ENCODE data around the gene ANAPC2.

ANAPC2 gene, protein sequence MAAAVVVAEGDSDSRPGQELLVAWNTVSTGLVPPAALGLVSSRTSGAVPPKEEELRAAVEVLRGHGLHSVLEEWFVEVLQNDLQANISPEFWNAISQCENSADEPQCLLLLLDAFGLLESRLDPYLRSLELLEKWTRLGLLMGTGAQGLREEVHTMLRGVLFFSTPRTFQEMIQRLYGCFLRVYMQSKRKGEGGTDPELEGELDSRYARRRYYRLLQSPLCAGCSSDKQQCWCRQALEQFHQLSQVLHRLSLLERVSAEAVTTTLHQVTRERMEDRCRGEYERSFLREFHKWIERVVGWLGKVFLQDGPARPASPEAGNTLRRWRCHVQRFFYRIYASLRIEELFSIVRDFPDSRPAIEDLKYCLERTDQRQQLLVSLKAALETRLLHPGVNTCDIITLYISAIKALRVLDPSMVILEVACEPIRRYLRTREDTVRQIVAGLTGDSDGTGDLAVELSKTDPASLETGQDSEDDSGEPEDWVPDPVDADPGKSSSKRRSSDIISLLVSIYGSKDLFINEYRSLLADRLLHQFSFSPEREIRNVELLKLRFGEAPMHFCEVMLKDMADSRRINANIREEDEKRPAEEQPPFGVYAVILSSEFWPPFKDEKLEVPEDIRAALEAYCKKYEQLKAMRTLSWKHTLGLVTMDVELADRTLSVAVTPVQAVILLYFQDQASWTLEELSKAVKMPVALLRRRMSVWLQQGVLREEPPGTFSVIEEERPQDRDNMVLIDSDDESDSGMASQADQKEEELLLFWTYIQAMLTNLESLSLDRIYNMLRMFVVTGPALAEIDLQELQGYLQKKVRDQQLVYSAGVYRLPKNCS

DNA sequence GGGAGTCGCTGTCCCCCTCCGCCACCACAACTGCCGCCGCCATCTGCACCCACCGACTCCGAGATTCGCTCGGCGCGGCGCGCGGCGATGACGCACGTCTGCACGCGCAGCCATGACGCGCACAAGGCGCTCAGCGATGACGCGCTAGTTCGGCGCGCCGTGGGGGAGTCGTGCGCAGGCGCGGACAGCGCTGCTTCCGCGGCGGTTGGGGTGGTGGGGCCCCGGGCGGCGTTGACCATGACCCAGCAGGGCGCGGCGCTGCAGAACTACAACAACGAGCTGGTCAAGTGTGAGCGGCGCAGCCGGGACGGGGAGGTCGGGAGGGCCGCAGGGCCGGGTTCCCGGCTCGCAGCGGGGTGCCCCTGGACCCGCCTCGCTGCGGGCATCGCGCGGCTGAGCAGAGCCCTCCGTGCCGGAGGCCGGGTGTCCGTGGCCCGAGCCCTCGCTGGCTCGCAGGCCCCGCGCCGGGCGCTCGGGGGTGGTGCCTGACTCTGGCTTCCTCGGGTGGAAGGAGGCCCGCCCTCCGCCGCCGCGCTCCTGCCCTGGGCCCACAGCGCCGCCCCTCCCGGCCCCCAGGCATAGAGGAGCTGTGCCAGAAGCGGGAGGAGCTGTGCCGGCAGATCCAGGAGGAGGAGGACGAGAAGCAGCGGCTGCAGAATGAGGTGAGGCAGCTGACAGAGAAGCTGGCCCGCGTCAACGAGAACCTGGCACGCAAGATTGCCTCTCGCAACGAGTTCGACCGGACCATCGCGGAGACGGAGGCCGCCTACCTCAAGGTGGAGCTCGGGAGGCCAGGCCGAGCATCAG, at the start of gene ANAPC2, which contains the start of gene SSNA1:
TSS of gene ANAPC2 (minus strand) at position 71 of the 807 bp plus-strand sequence. CDS start at position 43, 28 bp downstream.
TSS of gene SSNA1 (plus strand) at position 187 of the 807 bp plus-strand sequence. CDS start at position 238, 51 bp downstream.
- peak; percentile 94 for DNase-seq

- no peak for DNase-seq
These were observed 48.6 kb upstream of the ANAPC2 start for GRCh38 chr9:137236936-137237421.

DNA sequence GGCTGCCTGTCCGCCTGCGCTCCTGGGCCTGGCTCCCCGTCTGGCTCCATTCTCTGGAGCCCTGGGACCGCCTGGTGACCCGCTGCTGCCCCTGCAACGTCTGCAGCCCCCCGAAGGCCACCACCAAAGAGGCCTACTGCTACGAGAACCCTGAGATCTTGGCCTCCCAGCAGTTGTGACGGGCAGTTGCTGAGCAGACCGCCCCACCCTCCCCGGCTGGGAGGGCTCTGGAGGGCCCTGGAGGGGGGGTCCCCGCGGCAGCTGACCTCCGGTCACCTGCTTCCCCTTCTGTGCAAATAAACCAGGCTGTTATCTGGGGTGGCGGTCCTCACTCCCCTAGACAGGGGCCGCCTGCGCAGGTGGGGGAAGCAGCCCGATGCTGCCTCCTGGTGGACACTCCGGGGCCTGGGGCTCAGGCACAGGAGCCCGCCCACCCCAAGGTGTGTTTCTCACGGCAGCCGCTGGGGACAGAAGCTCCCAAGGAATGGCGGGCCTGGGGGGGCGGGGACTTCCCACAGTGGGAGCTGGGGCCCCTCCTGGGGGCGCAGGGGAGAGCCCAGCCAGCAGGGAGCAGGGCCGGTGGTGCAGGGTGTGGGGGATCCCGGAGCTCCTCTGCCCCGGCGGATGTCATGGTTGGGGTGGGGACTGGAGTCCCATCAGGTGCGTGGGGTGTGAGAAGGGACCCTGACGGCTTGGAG, 48.0 kb upstream of the ANAPC2 start:
- peak; percentile 85 for DNase-seq

DNA sequence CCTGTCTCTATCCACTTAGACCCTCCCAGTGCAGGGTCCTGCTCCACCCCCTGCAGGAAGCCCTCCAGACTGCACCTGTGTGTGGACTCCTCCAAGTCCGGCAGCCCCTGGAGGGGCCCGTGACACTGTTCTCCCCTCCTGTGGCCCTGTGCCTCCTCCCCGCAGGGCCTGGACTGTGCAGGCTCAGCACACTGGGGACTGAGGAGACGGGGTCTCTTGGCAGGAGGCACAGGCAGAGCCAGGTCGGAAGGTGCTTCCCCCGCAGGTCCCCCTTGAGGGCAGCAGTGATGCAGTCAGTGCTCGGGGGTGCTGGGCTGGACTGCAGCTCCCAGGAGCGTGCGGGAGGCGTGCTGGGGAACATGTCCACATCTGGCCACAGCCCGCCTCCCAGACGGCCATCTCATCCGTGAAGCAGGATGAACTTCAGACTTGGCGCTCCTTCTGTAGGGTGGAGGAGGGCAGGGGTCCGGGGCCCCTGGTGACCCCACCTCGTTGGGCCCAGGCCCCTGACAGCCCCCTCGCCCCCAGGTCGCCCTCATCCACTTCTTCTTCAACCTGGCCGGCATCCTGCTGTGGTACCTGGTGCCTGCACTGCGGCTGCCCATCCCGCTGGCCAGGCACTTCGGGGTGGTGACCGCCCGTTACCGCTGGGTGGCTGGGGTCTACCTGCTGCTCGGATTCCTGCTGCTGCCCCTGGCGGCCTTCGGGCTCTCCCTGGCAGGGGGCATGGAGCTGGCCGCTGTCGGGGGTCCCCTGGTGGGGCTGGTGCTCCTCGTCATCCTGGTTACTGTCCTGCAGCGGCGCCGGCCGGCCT, 47.3 kb upstream of the ANAPC2 start:
- no peak for DNase-seq

DNA sequence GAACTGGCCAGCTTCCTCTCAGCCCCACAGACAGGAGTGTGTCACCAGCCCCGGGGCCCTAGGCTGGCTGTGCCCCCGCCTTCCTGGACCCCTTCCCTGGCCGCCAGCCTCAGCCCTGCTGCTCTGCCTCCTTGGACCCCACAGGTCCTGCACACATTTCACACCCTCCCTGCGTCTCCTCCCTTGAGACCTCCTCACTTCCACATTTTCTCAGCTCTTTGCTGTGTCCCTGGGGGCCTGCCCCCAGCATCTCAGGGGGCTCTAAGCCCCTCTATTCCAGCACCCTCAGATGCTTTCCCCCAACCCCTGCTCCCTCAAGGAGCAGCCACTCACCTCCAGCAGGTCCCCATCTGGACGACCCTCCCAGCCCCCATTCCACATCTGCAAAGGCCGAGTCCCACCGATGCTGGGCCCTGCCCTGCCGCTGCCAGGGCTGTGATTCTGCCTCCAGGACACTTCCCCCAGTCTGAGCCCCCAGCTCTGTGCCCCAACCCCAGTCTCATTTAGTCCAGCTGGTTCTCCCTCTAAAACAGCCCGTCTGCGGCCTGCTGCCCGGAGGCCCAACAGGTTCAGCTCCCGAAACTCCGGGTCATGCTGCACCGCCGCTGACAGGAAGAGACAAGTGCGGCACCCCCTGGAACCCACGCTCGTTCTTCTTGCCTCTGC, 46.5 kb upstream of the ANAPC2 start:
- no peak for DNase-seq

GRCh38 chr9:137234055-137234697, 45.8 kb upstream of the ANAPC2 start:
- DNase-seq, result no peak

DNA sequence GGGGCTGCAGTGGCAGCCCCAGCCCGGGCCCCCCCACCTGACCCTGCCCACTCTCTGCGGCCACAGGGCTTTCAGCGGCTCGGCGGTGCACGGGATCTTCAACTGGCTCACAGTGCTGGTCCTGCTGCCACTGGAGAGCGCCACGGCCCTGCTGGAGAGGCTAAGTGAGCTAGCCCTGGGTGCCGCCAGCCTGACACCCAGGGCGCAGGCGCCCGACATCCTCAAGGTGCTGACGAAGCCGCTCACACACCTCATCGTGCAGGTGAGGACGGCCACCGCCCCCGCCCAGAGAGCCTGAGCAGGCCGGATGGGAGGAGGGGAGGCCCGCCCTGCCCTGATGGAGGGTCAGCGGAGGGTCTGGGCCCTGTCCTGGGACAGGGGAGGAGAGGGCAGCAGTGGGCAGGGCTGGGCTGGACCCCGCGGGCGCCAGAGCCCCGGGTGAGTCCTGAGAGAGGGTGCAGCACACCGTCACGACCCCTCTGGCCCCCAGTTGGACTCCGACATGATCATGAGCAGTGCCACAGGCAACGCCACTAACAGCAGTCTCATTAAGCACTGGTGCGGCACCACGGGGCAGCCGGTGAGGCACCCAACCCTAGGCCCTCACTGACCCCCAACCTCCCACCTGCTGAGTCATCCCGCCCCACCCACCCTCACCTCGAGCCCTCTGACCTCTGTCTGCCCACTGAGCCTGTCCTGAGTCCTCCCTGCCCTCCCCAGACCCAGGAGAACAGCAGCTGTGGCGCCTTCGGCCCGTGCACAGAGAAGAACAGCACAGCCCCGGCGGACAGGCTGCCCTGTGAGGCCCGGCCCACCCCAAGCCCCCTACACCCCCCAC, 45.0 kb upstream of the ANAPC2 start:
- DNase-seq, result no peak

DNA sequence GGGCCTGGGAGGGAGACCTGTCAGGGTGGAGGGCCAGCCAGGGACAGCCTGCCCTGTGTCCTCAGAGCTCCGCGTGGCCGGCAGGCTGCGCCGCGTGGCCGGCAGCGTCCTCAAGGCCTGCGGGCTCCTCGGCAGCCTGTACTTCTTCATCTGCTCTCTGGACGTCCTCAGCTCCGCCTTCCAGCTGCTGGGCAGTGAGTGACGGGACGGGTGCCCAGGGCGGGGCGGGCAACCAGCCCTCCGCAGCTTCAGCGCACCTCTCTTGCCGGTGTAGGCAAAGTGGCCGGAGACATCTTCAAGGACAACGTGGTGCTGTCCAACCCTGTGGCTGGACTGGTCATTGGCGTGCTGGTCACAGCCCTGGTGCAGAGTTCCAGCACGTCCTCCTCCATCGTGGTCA, 44.1 kb upstream of the ANAPC2 start:
- no peak for DNase-seq

GRCh38 chr9:137232101-137232500, 43.7 kb upstream of the ANAPC2 start:
- DNase-seq, result no peak

- DNase-seq, result no peak
These were observed 43.1 kb upstream of the ANAPC2 start for GRCh38 chr9:137231372-137232039.

DNA sequence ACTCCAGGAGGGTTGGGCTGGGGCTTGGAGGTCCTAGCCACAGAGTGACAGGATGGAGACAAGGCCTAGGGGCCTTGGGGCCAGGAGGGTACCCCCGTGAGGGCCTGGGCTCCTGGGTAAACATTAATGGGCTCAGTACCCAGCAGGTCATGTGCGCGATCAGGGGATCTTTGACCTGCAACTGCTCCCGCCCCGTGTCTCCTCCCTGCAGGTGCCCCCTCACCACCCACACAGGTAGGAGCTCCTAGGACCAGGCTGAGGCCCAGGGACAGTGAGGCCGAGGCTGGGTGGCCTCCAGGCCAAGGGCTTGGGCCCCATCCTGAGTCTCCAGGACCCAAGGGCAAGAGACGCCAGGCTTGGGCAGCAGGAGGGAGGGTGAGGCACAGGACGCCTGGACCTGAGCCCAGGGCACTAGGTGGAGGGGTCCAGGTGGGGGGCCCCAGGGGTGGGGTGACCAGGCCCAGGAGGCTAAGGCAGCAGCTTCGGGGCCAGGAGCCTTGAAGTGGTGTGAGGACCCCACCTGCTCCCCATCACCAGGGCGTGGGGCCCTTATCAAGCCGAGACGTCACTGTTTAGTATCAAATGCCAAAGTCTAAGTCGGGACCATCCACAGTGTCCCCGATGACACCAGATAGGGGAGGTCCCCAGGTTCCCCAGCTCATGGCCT, 42.5 kb upstream of the ANAPC2 start, which contains the start of gene SLC34A3:
TSS of gene SLC34A3 (plus strand) at position 197 of the 667 bp plus-strand sequence. CDS start 802 bp downstream, outside the sequence.
- no peak for DNase-seq

GRCh38 chr9:137229903-137230704, 41.7 kb upstream of the ANAPC2 start:
- no peak for DNase-seq

GRCh38 chr9:137228968-137229896, 40.9 kb upstream of the ANAPC2 start:
- DNase-seq, result no peak

DNA sequence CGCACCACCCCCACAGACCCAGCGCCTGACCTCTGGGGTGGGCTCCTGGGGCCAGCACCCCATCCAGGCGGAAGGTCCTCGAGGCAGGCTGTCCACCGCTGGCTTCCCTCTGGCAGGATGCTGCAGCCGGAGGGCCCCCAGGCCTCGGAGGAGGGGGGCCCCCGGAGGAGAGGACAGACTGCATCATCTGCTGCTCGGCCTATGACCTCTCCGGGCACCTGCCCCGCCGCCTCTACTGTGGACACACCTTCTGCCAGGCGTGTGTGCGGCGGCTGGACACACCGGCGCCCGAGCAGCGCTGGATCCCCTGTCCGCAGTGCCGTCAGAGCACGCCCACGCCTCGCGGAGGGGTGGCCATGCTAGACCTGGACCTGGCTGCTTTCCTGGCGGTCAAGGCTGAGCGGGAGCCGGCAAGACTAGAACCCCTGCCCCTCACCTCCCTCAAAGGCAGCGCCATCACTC, 40.2 kb upstream of the ANAPC2 start:
- DNase-seq, result no peak

- DNase-seq, result no peak
These were observed 39.6 kb upstream of the ANAPC2 start for GRCh38 chr9:137227853-137228505.

Measured in right hindlimb (tissue), 1 donor.